HEK293 (cell line): ENCODE results near the gene CCDC9.
"Not testable (repeated sequence)": the region's sequence is repeated elsewhere in the genome, so short reads cannot be mapped to it uniquely, and the experiment has no call there.

Source experiments
- CTCF ChIA-PET: fragments of 350-600 bp; formaldehyde crosslinking; extraction: SDS; loops from one replicate; lab custom pipeline; 2021; ENCODE audit warnings: antibody characterized with exemption; lab: Yijun Ruan, JAX
- POLR2A ChIA-PET: fragments of 300-600 bp; formaldehyde crosslinking; extraction: SDS; loops from one replicate; lab custom pipeline; 2020; ENCODE audit warnings: antibody characterized with exemption, inconsistent platforms; lab: Yijun Ruan, JAX
- H3K27ac ChIP-seq: fragments of 200-500 bp; sonication (Bioruptor generic); 2 replicates; pipeline ENCODE4 v1.5.1; 2014; ENCODE audit warnings: low read depth, low read length, control low read depth, inconsistent platforms; ENCODE audit errors: extremely low read depth
- H3K36me3 ChIP-seq, 2 experiments: fragments of 200-500 bp in 1 of 2; sonication (Bioruptor generic) in 1 of 2; 1 replicate in 1 of 2; 2 replicates in 1 of 2; pipeline ENCODE4 v1.5.1; 2014 to 2017; ENCODE audit warnings: inconsistent platforms in 2 of 2, low read length in 2 of 2; ENCODE audit not compliant: control insufficient read depth in 2 of 2, insufficient read depth in 1 of 2
- H3K4me1 ChIP-seq: fragments of 200-500 bp; sonication (Bioruptor generic); 2 replicates; pipeline ENCODE4 v1.5.1; 2014; ENCODE audit warnings: mild to moderate bottlenecking, low read length, inconsistent platforms; ENCODE audit not compliant: control insufficient read depth, insufficient read depth
- H3K4me3 ChIP-seq: 2 replicates; pipeline ENCODE4 v1.5.1; 2011; ENCODE audit warnings: low read depth, mild to moderate bottlenecking, control low read depth, low read length, moderate library complexity
- H3K9me3 ChIP-seq: fragments of 200-500 bp; sonication (Bioruptor generic); 2 replicates; pipeline ENCODE4 v1.5.1; 2014; ENCODE audit warnings: low read depth, low read length, inconsistent platforms; ENCODE audit not compliant: control insufficient read depth, insufficient read depth
- BCL11A ChIP-seq: fragments of 450-650 bp; formaldehyde crosslinking; IDR thresholded peaks from 2 replicates; pipeline ENCODE4 v1.5.1; 2016; ENCODE audit warnings: low read depth, missing biosample characterization, missing genetic modification characterization
- CTCF ChIP-seq: fragments of 450-650 bp; formaldehyde crosslinking; IDR thresholded peaks from 2 replicates; pipeline ENCODE4 v1.5.1; 2016; ENCODE audit warnings: missing biosample characterization, missing genetic modification characterization
- ELK4 ChIP-seq: IDR thresholded peaks from 2 replicates; pipeline ENCODE4 v1.6.1; 2011; ENCODE audit warnings: mild to moderate bottlenecking, low read depth, low read length, borderline replicate concordance
- MYNN ChIP-seq: fragments of 450-650 bp; formaldehyde crosslinking; IDR thresholded peaks from 2 replicates; pipeline ENCODE4 v1.5.1; 2016; ENCODE audit warnings: missing biosample characterization, missing genetic modification characterization, borderline replicate concordance
- WT1 ChIP-seq: fragments of 450-650 bp; formaldehyde crosslinking; IDR thresholded peaks from 2 replicates; pipeline ENCODE4 v1.5.1; 2016; ENCODE audit warnings: missing biosample characterization, missing genetic modification characterization
- ZEB2 ChIP-seq: fragments of 450-650 bp; formaldehyde crosslinking; IDR thresholded peaks from 2 replicates; pipeline ENCODE4 v1.5.1; 2016; ENCODE audit warnings: missing biosample characterization, missing genetic modification characterization
- ZNF132 ChIP-seq: fragments of 450-650 bp; formaldehyde crosslinking; IDR thresholded peaks from 2 replicates; pipeline ENCODE4 v1.5.1; 2017; ENCODE audit warnings: missing biosample characterization, missing genetic modification characterization, borderline replicate concordance
- ZNF140 ChIP-seq: fragments of 450-650 bp; formaldehyde crosslinking; IDR thresholded peaks from 2 replicates; pipeline ENCODE4 v1.5.1; 2016; ENCODE audit warnings: missing biosample characterization, missing genetic modification characterization
- ZNF146 ChIP-seq: fragments of 450-650 bp; formaldehyde crosslinking; IDR thresholded peaks from 2 replicates; pipeline ENCODE4 v1.5.1; 2016; ENCODE audit warnings: missing biosample characterization, missing genetic modification characterization
- ZNF223 ChIP-seq: fragments of 450-650 bp; formaldehyde crosslinking; IDR thresholded peaks from 2 replicates; pipeline ENCODE4 v1.5.1; 2016; ENCODE audit warnings: missing biosample characterization, missing genetic modification characterization
- ZNF324 ChIP-seq: fragments of 450-650 bp; formaldehyde crosslinking; IDR thresholded peaks from 2 replicates; pipeline ENCODE4 v1.5.1; 2016; ENCODE audit warnings: missing biosample characterization, missing genetic modification characterization
- ZNF394 ChIP-seq: fragments of 450-650 bp; formaldehyde crosslinking; IDR thresholded peaks from 2 replicates; pipeline ENCODE4 v1.5.1; 2016; ENCODE audit warnings: missing biosample characterization, missing genetic modification characterization, mild to moderate bottlenecking, moderate library complexity, borderline replicate concordance
- ZNF426 ChIP-seq: fragments of 450-650 bp; formaldehyde crosslinking; IDR thresholded peaks from 2 replicates; pipeline ENCODE4 v1.5.1; 2017; ENCODE audit warnings: missing biosample characterization, missing genetic modification characterization, mild to moderate bottlenecking, inconsistent platforms, moderate library complexity
- ZNF433 ChIP-seq: fragments of 450-650 bp; formaldehyde crosslinking; IDR thresholded peaks from 2 replicates; pipeline ENCODE4 v1.5.1; 2016; ENCODE audit warnings: missing biosample characterization, missing genetic modification characterization, low read depth
- ZNF544 ChIP-seq: fragments of 450-650 bp; formaldehyde crosslinking; IDR thresholded peaks from 2 replicates; pipeline ENCODE4 v1.5.0; 2017; ENCODE audit warnings: missing biosample characterization, missing genetic modification characterization
- ZNF600 ChIP-seq: fragments of 450-650 bp; formaldehyde crosslinking; IDR thresholded peaks from 2 replicates; pipeline ENCODE4 v1.5.1; 2016; ENCODE audit warnings: missing biosample characterization, missing genetic modification characterization
- ZNF660 ChIP-seq: fragments of 450-650 bp; IDR thresholded peaks from 2 replicates; pipeline ENCODE4 v1.5.1; 2018; ENCODE audit warnings: missing biosample characterization, mild to moderate bottlenecking, missing genetic modification characterization
- ZNF670 ChIP-seq: fragments of 450-650 bp; formaldehyde crosslinking; IDR thresholded peaks from 2 replicates; pipeline ENCODE4 v1.5.1; 2016; ENCODE audit warnings: missing biosample characterization, missing genetic modification characterization, low read depth
- ZNF707 ChIP-seq: fragments of 450-650 bp; formaldehyde crosslinking; IDR thresholded peaks from 2 replicates; pipeline ENCODE4 v1.5.1; 2016; ENCODE audit warnings: missing biosample characterization, missing genetic modification characterization
- ZNF837 ChIP-seq: fragments of 450-650 bp; formaldehyde crosslinking; IDR thresholded peaks from 2 replicates; pipeline ENCODE4 v1.5.1; 2016; ENCODE audit warnings: missing biosample characterization, missing genetic modification characterization
- ZSCAN5A ChIP-seq: fragments of 450-650 bp; formaldehyde crosslinking; IDR thresholded peaks from 2 replicates; pipeline ENCODE4 v1.5.1; 2016; ENCODE audit warnings: missing biosample characterization, missing genetic modification characterization

Gene CCDC9

GRCh38 chr19:47296036-47296435 is 39.7 kb downstream of the CCDC9 start (continued):
- TF ChIP-seq ELK4 (no peak), ZNF660 (peak; percentile 56; the same call in 1 of the 2 replicates), ZEB2 (tag by site-specific recombination) (0 out of 2 replicates have a peak, but pooled peaks have one; percentile 18)

GRCh38 chr19:47300867-47301266 is 44.5 kb downstream of the CCDC9 start:
- not testable (repeated sequence) for H3K4me1 ChIP-seq, H3K27ac ChIP-seq, H3K36me3 ChIP-seq, H3K9me3 ChIP-seq, H3K4me3 ChIP-seq
- ChIA-PET POLR2A (interaction anchor here (0.6 kb wide), 1 partner anchor 105 kb away, joined by 3 read pairs; no protein-coding TSS in a partner anchor), CTCF (interaction anchor here (0.6 kb wide), 2 partner anchors 54 to 90 kb away, joined by 3 read pairs; no protein-coding TSS in a partner anchor)

GRCh38 chr19:47302249-47302648 is 45.9 kb downstream of the CCDC9 start:
- H3K27ac ChIP-seq: no peak overlapping the region
- H3K36me3 ChIP-seq: no peaks in the 10 kb centered on the region
- no peaks in the 10 kb centered on the region for H3K4me1 ChIP-seq
- ChIA-PET CTCF (interaction anchor here (1.3 to 1.4 kb wide), 2 partner anchors 22 to 47 kb away, joined by 3 to 4 read pairs; partner anchors contain the start of gene DHX34), POLR2A (no interaction called here)
- H3K4me3 ChIP-seq: no peak overlapping the region
- TF ChIP-seq ZSCAN5A (tag by site-specific recombination) (no peak), ZNF544 (no peak), ZNF146 (tag by site-specific recombination) (no peak), ZNF837 (tag by site-specific recombination) (no peak), ZNF426 (tag by site-specific recombination) (no peak), ZNF394 (no peak), ZNF324 (no peak), BCL11A (tag by site-specific recombination) (no peak), ZNF670 (tag by site-specific recombination) (no peak), ZNF132 (no peak), ZNF223 (tag by site-specific recombination) (no peak), ZNF600 (tag by site-specific recombination) (no peak), ZNF433 (no peak), WT1 (tag by site-specific recombination) (no peak), MYNN (tag by site-specific recombination) (no peak), ZNF707 (tag by site-specific recombination) (no peak), ZNF660 (no peak), ZNF140 (tag by site-specific recombination) (no peak), CTCF (tag by site-specific recombination) (no peak)
- H3K9me3 ChIP-seq: no peaks in the 10 kb centered on the region
